ENCODE data around the gene HAUS2.
"Not testable (repeated sequence)": the region's sequence is repeated elsewhere in the genome, so short reads cannot be mapped to it uniquely, and the experiment has no call there.

The HAUS2 gene

GRCh38 chr15:42575188-42576039 lies 26.8 kb downstream of the HAUS2 start, which contains the start of gene STARD9:
STARD9 (plus strand) TSS chr15:42575606; CDS start chr15:42575716, 110 bp downstream.
- peak; percentile 76 to 87 for DNase-seq (ENCODE audit: extremely low read depth in 1 of 2, low read depth in 1 of 2)

GRCh38 chr15:42576040-42576594 lies 27.5 kb downstream of the HAUS2 start:
- DNase-seq (ENCODE audit: extremely low read depth in 1 of 2, low read depth in 1 of 2) = no peak

- no peak for DNase-seq (ENCODE audit: extremely low read depth in 1 of 2, low read depth in 1 of 2)
Measured at GRCh38 chr15:42576776-42577175, 28.1 kb downstream of the HAUS2 start.

GRCh38 chr15:42577514-42578031 lies 28.9 kb downstream of the HAUS2 start:
- no peak for DNase-seq (ENCODE audit: extremely low read depth in 1 of 2, low read depth in 1 of 2)

GRCh38 chr15:42578984-42579537 lies 30.4 kb downstream of the HAUS2 start:
- DNase-seq (ENCODE audit: extremely low read depth in 1 of 2, low read depth in 1 of 2) = no peak

DNA sequence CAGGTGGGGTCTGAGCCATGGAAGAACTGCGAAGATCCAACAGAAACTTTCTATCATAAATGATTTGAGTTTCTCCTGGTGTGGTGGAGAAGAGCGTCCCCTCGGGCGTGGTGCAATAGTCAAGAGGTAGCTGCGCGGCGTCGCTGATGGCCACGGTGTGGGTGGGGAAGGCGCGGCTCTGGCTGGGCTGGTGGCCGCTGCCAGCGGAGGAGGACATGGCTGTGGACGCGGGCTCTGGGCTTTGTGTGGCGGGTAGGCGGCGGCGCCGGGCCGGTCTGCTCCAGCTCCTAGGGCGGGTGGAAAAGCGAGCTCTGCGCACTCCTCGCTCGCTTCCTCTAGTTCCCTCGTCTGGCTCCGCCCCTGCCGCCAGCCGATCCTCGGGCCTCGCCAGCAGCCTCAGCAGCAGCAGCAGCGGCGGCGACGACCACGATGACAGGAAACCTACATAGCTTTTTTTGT lies 32.7 kb downstream of the HAUS2 start:
- DNase-seq (ENCODE audit: extremely low read depth in 1 of 2, low read depth in 1 of 2) = peak; percentile 52 to 66

DNA sequence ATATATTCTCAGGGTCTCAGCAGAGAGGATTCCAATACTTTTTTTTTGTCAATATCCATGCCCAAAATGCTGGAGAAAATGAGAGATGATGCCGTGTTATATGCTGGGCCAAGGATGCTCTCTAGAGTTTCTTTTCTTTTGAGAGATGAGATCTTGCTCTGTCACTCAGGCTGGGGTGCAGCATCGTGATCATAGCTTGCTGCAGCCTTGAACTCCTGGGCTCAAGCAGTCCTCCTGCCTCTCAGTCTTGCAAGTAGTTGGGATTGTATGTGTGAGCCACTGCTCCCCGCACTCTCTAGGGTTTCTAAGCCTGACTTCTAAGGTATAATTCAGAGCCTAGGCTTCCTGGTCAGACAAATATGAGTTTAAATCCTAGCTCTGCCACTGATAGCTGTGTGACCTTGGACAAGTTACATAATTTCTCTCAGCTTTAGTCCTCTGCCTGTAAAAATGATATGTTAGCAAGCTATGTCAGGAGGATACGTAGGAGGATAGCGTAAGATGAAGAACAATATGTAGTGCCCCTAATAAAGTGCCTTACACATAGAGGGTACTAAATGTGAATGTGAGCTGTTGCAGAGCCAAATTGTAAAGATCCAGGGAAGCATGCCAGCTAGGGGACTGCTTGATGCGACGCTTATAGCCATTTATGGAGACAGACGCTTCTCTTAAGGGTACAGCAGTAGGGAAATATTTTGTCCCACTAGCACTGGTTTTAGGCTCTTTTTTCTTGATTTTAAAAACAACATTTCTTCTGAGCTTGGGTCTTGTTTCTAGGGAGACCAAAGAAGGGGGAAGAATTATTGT lies 34.1 kb downstream of the HAUS2 start:
- no peak for DNase-seq (ENCODE audit: extremely low read depth in 1 of 2, low read depth in 1 of 2)

DNA sequence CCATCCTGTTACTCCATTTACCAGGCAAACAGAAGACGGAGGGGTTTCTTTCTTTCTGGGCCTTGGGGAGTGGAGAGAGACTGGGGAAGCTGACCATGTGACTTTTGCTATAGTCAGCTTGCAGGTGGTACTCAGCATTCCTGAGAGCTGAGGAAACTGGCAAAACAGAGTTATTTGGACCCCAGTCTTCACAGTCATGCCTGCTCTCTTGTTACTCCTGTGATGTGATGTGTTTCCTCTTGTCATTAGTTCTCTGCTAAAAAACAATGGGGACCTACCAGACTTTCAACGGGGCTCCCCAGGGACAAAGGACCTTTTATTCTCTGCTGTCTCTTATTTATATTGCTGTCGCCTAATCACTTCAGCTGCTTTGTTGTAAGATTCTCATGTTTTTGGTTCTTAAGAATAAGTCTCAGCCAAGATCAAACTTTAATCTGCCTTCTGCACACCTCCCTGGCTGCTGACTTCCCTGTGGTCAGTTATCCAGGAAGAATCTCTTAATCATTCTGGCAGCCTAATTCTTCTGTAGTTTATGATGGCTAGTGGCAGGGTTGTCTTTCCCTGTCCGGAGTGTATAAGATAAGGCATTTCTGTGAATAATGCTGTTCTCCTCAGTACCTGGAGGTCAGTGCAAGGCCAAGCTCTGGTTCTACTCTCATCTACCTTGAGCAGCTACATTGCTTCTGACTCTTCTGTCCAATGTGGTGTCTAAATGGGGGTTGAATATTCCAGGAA lies 35.6 kb downstream of the HAUS2 start:
- DNase-seq (ENCODE audit: extremely low read depth in 1 of 2, low read depth in 1 of 2) = no peak

DNA sequence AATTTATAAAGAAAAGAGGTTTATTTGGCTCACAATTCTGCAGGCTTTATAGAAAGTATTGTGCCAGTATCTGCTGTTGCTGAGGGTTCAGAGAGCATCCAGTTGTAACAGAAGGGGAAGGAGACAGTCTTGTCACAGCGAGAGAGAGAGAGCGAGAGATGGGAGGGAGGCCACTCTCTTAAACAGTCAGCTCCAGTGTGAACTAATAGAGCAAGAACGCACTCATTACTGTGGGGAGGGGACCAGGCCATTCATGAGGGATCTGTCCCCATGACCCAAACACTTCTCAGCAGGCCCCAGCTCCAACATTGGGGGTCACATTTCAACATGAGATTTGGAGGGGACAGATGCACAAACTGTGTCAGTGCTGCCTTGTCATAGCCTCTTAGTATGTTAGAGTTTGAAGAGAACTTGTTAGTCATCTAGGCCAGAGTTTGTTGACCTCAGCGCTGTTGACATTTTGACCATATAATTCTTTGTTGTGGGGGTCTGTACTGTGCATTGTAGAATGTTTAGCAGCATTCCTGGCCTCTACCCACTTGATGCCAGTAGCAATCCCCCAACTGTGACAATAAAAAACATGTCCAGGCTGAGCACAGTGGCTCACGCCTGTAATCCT lies 42.1 kb downstream of the HAUS2 start:
- DNase-seq (ENCODE audit: extremely low read depth in 1 of 2, low read depth in 1 of 2) = no peak

GRCh38 chr15:42591238-42591934 lies 42.7 kb downstream of the HAUS2 start:
- DNase-seq (ENCODE audit: extremely low read depth in 1 of 2, low read depth in 1 of 2) = no peak

DNA sequence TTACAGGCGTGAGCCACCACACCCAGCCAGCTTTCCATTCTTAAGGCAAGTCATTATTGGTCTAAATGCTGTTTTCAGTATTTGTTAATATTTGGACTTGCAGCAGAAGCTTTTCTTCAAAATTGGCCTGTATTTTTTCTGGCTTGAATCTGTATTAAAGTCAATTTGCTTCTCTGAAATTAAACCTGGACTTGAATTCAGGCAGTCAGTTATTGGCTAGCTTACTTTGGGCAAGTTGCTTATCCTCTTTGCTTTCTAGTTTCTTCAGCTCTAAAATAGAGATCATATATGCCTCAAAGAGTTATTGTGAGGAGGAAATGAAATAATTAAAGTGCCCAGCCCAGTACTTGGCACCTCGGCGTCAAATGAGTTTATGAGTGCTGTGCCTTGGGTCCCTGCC lies 44.1 kb downstream of the HAUS2 start:
- DNase-seq (ENCODE audit: extremely low read depth in 1 of 2, low read depth in 1 of 2) = no peak

DNA sequence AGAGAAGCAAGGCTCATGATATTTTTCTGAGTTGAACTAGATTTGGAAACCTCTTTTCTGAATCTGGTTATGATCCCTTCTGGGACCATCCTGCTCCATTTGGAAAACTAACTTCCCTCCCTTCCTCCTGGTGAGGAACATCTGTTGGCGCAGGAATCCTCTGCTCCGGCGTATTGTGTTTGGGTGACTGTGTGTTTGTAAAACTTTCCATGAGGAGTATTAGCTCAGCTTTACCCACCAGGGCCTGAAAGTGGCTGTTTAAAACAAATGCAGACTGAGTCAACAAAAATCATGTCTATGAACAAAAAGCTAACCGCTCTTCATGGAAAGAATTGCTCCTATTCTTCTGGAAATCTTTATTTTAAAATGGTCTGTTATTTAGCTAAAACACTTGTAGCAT lies 44.5 kb downstream of the HAUS2 start:
- DNase-seq (ENCODE audit: extremely low read depth in 1 of 2, low read depth in 1 of 2) = no peak

DNA sequence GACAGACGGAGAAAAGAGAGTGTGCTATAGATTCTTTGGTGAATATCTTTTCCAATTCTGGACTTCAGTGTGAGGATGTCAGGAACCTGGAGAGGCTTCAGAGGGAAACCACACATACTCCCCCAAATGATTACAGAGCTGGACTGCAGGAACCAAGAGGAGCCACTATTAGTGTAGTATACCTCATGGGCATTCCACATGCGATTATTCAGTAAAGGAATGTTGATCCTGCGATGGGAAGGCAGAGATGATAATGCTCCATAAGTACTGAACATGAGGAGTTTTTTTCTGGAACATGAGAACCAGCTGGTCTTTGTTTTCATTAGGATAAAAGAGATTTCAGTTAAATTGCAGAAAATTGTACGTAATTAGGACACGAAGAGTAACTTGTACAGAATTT lies 45.5 kb downstream of the HAUS2 start:
- DNase-seq (ENCODE audit: extremely low read depth in 1 of 2, low read depth in 1 of 2) = no peak

- no peak for DNase-seq (ENCODE audit: extremely low read depth in 1 of 2, low read depth in 1 of 2)
Measured at GRCh38 chr15:42595626-42596240, 47.1 kb downstream of the HAUS2 start.

DNA sequence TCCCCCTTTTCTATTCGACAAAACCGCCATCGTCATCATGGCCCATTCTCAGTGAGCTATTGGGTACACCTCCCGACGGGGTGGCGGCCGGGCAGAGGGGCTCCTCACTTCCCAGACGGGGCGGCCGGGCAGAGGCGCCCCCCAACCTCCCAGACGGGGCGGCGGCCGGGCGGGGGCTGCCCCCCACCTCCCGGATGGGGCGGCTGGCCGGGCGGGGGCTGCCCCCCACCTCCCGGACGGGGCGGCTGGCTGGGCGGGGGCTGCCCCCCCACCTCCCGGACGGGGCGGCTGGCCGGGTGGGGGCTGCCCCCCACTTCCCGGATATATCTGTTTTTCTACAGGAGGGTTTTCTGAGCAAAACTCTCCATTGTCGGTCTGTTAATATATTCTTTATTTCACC lies 52.7 kb downstream of the HAUS2 start:
- DNase-seq (ENCODE audit: extremely low read depth in 1 of 2, low read depth in 1 of 2) = not testable (repeated sequence)

DNA sequence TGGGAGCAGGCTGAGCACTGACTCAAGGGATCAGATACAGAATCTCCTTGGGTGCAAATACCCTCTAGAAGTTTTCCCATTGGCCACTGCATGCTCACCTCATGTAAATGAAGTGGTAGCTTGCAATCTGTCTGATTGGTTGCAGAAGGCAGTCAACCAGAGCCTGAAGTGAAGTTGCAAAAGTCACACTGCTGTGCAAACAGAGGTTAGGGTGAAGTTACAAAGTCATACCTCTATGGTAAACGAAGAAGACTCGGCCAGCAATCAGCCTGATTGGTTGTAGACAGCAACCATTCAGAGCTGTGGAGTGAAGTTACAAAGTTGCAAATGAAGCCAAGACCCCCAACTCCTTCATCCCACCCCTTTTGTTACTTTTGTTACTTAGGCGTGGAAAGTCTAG lies 53.9 kb downstream of the HAUS2 start:
- no peak for DNase-seq (ENCODE audit: extremely low read depth in 1 of 2, low read depth in 1 of 2)

DNA sequence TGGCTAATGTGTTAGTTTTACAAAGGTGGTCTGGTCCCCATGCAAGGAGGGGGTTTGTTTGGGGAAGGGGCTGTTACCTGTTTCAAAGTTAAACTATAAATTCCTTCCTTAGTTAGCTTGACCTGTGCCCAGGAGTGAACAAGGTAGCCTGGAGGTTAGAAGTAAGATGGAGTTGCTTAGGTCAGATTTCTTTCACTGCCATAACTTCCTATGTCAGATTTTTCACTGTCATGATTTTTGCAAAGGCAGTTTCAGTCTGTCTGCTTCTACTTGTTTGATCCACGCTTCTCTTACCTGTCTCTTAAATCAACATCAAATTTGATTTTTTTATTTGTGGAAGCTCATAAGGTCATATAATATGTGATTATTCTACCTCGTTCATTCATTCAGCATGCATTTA lies 55.3 kb downstream of the HAUS2 start:
- DNase-seq (ENCODE audit: extremely low read depth in 1 of 2, low read depth in 1 of 2) = no peak

DNA sequence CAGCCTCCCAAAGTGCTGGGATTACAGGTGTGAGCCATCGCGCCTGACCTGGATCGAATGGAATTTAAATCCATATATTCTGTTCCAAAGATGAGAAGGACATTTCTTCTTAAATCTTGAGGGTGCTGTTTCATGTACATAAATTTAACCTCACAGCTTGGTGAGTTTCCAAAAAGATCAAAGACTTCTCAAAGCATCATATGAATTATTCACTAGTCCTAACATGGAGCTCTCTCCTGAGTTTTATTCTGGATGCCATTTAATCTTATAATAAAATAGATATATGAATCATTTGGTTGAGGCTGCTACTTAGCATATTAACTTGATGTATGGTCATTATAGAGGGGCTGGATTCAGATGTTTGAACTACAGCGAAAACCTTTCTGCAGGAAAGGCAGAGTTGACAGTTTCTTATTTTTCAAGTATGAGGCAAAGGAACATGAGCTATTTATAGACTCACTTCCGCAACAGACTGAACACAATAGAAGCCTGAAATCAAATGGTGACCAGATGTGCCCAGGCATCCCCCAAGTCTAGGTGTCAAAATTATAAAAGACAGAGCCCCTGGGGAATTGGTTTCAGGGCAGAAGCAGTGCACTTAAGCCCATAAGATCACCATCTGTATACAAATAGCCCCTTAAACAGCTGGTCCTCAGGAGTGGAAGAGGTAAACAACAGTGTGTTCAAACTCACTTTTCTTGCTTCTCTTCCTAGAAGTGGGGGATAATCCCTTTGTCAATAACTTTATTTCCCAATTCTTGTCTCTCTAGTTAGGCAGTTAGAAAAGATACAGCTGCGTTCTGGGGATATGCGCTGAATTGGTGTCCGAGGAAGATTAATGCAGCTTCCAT lies 56.5 kb downstream of the HAUS2 start:
- DNase-seq (ENCODE audit: extremely low read depth in 1 of 2, low read depth in 1 of 2) = no peak

All from activated CD8-positive, alpha-beta memory T cell treated with anti-CD3 and anti-CD28 coated beads for 1 hour (primary cell).